Activated CD8-positive, alpha-beta memory T cell treated with anti-CD3 and anti-CD28 coated beads for 48 hours (primary cell): ENCODE results near the gene CDC27.
"Not testable (repeated sequence)": the region's sequence is repeated elsewhere in the genome, so short reads cannot be mapped to it uniquely, and the experiment has no call there.

Experiments used
- DNase-seq, 3 experiments: peaks; one replicate each; pipeline ENCODE4 v3.0.0-alpha.2; 2020; ENCODE audit warnings: low read depth in 2 of 3, low spot score in 2 of 3

Gene CDC27

DNA sequence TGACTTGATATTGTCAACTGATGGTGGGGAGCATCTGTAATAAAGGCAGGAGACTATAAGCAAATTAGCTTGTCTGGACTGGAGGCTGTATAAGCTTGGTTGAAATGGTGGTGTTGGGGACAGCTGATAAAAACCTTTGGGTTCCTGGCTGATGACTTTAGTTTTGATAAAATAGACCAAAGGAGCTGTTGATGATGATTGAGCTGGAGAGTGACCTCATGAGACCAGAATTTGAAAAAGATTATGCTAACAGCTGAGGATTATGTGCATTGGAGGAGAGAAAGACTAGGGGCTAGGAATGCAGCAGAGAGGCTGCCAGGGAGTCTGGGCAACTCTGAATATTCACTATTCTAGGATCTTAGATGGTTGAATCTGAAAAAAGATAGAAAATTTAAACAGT lies 8.7 kb upstream of the CDC27 start:
- DNase-seq = no peak

DNA sequence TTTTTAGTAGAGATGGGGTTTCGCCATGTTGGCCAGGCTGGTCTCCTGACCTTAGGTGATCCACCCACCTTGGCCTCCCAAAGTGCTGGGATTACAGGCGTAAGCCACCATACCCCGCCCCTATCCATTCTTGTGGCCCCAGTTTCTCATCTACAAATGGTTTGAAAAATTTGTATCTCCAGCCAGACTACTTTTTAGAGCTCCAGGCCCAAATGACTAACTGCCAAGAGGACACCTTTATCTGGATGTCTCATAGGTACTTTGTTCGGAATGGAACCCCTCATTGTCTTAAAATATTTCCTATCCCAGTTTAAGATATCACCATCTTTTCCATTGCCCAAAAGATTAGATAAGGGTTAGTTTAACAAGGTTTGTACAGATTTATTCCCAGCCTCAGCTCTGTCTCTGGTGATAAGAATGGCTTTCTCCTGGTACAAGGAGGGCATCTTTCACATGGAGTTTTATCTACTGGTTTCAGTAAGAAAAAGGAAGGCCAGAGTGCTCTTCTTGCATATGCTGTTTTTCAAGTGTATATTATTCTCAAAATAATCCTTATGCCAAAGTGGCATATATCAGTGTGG lies 4.9 kb upstream of the CDC27 start:
- DNase-seq = no peak

DNA sequence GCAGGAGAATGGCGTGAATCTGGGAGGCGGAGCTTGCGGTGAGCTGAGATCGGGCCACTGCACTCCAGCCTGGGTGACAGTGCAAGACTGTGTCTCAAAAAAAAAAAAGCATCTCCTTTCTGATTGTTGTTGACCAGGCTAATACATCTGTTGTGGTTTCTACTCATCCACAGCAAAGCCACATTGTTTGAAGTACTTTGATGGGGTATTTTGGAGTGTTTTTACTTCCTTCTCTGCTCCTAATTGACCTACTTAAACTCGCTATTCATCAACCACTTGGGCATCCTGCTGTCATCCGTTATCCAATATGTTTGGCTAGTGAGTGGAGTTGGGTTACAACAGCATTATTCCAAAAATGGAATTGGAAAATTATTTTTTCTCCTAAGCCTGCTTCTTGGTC lies 3.5 kb upstream of the CDC27 start:
- DNase-seq = no peak

DNA sequence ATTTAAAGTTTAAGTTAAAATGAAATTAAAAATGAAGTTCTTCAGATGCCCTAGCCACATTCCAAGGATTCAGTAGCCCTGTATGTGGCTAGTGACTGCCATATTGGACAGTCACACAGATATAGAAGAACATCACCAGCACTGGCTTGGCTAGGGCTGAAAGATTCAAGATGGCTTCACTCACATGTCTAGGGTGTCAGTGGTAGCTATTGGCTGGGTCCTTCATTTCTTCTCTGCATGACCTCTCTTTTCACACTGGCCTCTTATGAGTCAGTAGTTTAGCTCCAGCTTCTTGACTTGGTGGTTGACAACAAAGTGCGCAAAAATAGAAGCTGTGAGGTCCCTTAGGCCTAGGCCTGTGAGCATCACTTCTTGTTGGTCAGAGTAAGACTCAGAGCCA lies 1.7 kb upstream of the CDC27 start:
- no peak for DNase-seq

DNA sequence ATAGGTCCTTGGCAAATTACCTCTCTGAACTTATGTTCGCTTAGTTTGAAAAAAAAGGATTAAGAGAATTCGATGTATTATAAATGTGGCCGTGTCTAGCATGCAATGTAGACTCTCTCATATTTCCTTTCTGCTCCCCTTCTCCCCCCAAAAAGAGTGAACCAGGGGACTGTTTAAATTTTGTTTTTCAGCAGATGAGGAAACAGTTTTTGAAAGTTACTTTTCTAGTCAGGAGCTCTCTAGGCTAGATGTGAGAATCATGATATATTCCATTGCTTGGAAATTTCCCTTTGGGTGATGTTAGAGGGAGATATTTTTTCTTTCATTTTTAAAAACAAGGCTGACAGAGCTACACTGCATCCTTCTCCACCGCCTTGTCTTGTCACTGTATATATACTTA lies 1.1 kb upstream of the CDC27 start:
- no peak for DNase-seq

DNA sequence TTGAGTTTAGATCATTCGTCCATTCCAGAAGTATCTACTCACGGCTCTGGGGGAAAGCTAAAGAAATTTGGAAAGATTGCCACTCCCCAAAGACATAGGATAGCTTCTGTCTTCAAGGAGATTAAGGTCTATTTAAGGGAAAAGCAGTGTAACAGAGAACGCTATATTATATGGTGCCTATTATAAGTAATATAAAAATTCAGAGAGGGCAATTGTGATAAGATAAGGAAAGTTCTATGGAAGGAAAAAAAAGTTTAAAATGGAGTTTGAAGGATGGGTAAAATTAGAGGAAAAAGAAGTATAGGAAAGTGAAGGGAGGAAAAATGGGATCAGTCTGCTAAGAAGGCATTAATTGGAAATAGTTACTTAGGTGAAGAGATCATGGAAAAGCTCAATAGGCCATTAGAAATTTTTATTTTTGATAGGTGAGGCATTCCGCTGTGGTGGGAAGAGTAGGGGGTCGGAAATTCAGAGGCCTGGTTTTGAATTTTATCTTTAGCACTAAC lies 690 bp upstream of the CDC27 start:
- DNase-seq = no peak

DNA sequence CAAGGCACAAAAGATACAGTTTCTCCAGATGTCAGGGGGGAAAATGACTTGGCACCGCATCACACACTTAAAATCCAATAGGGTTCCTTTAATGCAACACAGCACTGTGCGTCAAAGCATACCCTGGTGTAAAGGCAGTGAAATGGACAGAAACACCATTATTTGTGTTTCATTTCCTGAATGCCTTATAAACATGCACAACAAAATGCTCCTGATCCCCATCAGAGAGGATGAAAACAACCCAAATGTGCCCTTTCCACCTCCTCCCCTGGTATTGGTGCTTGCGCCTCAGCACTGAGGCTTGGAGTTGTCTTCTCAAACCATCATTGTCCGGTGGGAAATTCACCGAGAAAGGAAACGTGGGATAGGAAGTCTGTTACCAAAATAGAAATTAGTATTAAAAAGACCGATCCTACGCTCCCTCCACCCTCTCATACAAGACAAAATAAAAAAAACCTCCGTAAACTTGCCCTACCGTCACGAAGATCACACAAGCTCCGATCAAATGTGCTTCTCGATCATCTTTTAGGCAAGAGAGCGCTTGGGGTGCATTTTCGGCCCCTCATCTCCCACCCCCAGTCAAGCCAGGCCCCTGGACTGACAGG lies 722 bp downstream of the CDC27 start:
- DNase-seq = no peak

DNA sequence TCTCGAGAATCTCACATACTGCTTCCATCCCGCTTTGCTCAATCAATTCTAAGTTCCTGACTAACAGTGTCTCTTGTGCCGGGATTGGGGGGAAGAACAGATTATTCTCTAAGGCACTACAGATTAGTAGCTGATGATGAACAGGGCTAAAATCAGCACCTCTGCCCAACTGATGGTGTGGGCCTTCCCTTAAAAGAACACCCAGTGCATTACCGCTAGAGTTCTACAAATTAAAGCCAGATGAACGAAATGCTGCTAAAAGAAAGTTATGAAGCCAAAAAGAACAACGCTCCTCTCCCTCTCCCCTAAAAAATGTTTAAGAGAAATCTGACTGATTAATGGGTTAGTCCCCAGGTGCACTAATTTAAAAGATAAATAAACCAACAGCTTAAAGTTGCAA lies 4.4 kb downstream of the CDC27 start:
- DNase-seq = no peak

DNA sequence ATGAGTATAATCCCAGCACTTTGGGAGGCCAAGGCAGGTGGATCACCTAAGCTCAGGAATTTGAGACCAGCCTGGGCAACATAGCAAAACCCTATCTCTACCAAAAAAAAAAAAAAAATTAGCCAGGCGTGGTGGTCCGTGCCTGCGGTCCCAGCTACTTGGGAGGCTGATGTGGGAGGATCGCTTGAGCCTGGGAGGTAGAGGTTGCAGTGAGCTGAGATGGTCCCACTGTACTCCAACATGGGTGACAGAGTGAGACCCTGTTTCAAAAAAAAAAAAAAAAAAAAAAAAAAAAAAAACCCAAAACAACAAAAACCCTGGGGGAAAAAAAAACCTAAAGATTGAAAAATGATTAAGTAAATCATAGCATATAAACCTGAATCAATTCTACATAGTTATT lies 8.1 kb downstream of the CDC27 start:
- DNase-seq = not testable (repeated sequence)

DNA sequence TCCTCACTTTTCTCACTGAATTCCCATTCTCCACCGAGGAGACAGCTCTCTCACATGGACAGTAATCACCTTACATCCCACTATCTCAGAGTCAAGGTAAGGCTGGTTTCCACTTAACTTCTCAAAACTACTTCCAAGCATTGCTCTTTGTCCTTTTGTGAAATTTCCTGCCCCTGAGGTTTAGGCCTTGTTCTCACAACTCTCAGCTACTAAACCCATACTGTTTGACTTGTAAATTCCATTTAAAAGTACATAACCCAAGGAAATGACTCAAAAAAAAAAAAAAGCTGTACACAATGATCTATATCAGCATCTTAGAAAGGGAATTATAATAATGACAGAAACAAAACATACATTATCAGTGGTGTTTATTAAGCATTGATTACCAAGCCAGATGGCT lies 8.8 kb downstream of the CDC27 start:
- DNase-seq = no peak

DNA sequence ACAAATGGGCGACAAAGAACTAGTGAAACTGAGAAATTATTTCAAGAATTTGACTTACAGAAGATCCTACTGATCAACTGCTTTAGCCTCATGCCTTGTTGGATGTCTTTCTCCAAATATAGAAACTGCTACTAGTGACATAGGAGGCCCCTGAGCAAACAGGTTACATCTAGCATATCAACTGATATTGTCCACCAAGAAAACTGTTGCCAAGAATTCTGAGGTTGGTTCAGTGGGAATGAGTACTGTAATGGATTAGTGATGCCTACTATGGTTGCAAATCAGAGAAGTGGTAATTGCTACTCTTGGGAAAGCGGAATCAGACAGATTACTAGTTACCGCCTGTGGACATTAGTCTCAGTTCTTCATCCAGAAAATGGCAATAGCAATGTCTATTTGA lies 10.0 kb downstream of the CDC27 start:
- no peak for DNase-seq

DNA sequence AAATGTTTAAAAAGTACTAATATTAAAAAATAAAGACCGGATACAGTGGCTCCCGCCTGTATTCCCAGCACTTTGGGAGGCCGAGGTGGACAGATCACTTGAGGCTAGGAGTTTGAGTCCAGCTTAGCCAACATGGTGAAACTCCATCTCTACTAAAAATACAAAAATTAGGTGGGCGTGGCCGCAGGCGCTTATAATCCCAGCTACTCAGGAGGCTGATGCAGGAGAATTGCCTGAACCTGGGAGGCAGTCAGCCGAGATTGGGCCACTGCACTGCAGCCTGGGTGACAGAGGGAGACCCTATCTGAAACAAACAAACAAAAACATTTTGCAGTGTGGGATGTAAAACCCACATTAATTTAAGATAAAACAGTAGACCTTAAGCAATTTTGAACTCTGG lies 11.8 kb downstream of the CDC27 start:
- DNase-seq = no peak

DNA sequence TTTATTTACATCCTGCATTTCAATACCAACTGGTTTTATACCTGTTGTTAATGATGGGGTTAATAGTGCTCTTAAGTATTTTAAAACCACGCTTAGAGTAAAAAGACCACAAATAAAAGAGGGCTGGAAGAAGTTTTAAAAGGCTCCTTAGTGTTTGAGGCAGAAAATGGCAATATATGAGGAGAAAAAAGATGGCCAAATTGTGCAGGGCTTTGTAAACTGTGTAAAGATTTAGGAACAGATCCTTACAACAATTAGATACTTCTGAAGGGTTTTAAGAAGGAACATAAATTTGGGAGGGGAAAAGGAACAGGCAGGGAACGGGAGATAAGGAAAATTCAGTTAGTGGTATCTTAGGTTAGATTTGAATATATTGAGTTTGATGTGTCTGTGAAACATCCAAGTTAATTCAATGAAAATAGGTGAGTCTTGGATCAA lies 12.7 kb downstream of the CDC27 start:
- no peak for DNase-seq

DNA sequence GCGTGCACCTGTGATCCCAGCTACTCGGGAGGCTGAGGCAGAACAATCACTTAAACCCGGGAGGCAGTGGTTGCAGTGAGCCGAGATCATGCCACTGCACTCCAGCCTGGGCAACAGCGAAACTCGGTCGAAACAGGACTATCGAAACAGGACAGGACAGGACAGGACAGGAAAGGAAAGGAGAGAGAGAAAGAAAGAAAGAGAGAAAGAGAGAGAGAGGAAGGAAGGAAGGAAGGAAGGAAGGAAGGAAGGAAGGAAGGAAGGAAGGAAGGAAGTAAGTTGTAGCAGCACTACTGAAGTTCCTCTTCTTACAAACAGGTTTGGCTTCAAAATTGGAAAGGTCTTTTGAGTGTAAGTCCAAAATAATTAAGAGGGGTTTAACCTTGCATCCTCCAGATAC lies 14.3 kb downstream of the CDC27 start:
- not testable (repeated sequence) for DNase-seq

DNA sequence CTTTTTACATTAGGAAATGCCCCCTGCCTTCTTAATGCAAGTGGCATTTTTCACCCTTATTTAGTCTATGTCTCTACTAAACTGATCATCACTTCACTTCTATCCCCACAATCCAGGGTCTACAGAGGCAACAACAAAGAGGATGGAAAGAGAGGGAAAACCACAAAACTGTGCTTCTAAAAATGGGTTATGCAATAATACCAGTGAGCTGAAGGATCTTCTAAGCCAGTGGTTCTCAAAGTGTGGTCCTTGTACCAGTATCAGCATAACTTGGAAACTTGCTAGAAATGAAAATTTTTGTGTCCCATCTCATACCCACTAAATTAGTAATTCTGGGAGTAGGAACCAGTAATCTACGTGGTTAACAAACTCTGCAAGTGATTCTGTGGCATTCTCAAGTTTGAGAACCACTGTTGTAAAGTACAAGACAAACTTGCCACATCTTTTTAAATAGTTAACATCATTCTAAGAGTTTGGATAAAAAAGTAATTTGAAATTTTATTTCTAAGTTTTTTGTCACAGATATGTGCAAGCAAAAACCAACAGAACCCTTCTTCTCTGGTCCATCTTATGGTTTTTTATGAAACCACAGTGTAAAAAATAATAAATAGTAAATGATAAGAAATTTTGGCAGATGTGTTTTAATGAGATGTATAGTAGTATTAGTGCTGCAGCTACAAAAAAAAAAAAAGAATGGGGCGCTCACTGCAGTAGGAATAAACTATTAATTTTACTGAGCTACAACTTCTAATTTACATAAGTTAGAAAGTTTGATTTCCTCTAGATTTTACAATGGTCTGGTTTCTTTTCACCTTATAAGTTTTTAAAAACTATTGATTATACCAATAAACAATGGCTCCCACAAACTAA lies 16.2 kb downstream of the CDC27 start:
- no peak for DNase-seq

DNA sequence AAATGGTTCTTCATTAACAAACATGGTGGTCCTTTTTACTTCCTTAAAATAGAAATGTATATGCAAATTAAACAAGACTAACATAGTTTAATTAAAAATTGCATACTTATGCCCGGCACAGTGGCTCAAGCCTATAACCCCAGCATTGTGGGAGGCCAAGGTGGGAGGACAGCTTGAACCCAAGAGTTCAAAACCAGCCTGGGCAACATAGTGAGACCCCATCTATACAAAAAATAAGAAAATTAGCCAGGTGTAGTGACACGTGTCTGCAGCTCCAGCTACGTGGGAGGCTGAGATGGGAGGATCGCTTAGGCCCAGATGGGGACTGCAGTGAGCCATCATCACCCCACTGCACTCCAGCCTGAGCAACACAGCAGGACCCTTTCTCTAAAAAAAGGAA lies 18.4 kb downstream of the CDC27 start:
- DNase-seq = no peak

DNA sequence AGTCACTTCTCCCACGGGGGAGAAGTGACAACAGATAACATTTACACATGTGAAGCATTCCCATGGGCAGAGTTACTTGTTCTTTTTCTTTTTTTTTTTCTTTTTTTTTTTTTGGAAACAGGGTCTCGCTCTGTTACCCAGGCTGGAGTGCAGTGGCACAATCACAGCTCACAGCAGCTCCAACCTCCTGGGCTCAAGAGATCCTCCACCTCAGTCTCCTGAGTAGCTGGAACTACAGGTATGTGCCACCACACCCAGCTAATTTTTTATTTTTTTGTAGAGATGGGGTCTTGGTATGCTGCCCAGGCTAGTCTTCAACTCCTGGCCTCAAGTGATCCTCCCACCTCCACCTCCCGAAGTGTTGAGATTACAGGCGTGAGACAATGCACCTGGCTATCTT lies 20.2 kb downstream of the CDC27 start:
- DNase-seq = not testable (repeated sequence)

DNA sequence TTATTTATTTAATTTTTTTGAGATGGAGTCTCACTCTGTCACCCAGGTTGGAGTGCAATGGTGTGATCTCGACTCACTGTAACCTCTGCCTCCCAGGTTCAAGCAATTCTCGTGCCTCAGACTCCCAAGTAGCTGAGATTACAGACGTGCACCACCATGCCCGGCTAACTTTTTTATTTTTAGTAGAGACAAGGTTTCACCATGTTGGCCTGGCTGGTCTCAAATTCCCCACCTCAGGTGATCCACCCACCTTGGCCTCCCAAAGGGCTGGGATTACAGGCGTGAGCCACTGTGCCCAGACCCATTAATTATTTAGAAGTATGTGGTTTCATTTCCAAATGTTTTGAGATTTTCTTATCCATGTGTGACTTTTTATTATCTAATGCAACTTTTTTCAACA lies 22.2 kb downstream of the CDC27 start:
- not testable (repeated sequence) for DNase-seq

DNA sequence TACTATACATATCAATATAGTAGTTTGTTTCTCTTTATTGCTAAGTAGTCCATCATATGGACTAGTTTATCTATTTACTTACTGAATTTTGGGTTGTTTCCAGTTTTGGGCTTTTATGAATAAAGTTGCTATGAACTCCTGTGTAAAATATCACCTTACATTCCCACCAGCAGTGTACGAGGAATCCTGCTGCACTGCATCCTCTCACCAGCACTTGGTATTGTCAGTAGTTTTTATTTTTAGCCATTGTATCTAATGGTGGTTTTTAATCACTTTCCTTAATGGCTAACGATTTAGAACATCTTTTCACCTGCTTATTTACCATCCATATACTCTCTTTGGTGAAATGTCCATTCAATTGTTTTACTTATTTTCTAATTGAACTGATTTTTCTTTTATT lies 24.0 kb downstream of the CDC27 start:
- no peak for DNase-seq

DNA sequence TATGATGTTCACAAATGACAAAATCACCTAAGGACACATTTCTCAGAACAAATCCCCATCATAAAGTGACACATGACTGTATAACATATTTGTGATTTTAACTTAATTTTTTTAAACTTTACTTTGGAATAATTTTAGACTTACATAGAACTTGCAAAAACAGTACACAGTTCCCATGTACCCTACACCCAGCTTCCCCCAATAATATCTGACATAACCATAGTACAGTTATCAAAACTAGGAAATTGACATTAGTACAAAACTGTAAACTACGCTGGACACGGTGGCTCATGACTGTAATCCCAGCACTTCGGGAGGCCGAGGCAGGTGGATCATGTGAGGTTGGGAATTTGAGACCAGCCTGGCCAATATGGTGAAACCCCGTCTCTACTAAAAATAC lies 24.8 kb downstream of the CDC27 start:
- DNase-seq = no peak

DNA sequence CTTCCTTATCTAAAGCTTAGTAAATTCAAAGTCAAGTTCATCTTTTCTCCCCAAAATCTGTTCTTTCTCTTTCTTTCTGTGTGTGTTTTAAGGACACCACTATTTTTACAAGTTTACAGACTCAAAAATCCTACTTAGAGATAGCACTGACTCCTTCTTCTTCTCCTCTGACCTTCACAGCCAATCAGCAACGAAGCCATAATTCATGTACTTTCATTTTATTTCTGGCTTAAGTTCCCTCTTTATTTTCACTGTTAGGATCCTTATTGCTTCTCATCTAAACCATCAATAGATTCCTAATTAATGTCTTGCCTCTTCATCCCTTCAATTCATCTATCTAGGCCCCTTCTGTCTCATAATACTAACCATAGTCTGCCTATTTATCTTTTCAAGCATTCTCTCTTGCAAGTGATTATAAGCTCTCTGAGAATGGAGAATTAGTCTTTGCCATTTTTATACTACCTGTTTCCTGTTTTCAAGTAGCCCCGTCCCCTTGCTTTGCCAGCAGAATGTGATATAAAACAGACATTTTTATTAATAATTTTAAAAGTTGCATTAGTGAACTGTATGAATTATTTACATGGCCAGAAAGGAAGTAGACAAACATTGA lies 27.0 kb downstream of the CDC27 start:
- DNase-seq = no peak

DNA sequence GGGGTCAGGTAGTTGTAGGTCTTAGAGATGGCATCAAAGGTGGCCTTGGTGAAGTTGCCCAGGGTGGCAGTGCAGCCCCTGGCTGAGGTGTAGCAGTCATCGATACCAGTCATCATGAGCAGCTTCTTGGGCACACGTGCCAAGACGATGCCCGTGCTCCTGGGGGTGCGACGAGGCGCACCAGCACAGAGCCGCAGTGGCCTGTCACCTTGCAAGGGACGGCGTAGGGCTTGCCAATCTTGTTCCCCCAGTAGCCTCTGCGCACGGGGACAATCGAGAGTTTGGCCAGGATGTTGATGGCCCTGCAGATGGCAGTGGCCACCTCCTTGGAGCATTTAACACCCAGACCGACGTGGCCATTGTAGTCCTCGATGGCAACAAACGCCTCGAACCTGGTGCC lies 29.8 kb downstream of the CDC27 start:
- DNase-seq = no peak
